ENCODE results near the gene EEF1AKMT4. TPM values are rescaled to one million over a fixed set of nuclear protein-coding genes. Genes with fewer than 3 reads are reported as not detected.

EEF1AKMT4 gene
- total RNA-seq, 1 donor from 2014 or later, result 2.1 TPM

Small RNAs within 50 kb of the gene (small RNA-seq; reads per million reads assigned to genes)
- not detected for gene MIR1224

Other genes starting within 250 kb of the EEF1AKMT4 start
- 17.7 TPM for gene ABCC5, start 231.8 kb upstream of the EEF1AKMT4 start, total RNA-seq
- gene HTR3D, start 217.9 kb upstream of the EEF1AKMT4 start, total RNA-seq, result not detected
- gene HTR3C, start 196.6 kb upstream of the EEF1AKMT4 start, total RNA-seq, result not detected
- not detected for gene HTR3E, start 152.6 kb upstream of the EEF1AKMT4 start, total RNA-seq
- gene EIF2B5, start 114.3 kb upstream of the EEF1AKMT4 start, total RNA-seq, result 38.1 TPM
- 23.5 TPM for gene DVL3, start 94.3 kb upstream of the EEF1AKMT4 start, total RNA-seq
- gene AP2M1, start 74.8 kb upstream of the EEF1AKMT4 start, total RNA-seq, result 168 TPM
- gene ABCF3, start 63.5 kb upstream of the EEF1AKMT4 start, total RNA-seq, result 45.9 TPM
- gene VWA5B2, start 20.1 kb upstream of the EEF1AKMT4 start, total RNA-seq, result not detected
- gene ALG3, start 710 bp upstream of the EEF1AKMT4 start, total RNA-seq, result 17.2 TPM
- gene CAMK2N2, start 11.9 kb downstream of the EEF1AKMT4 start, total RNA-seq, result not detected
- gene ECE2, start 26.4 kb downstream of the EEF1AKMT4 start, total RNA-seq, result not detected
- gene PSMD2, start 49.6 kb downstream of the EEF1AKMT4 start, total RNA-seq, result 259 TPM
- gene EIF4G1, start 64.9 kb downstream of the EEF1AKMT4 start, total RNA-seq, result 162 TPM
- 9.4 TPM for gene FAM131A, start 87.9 kb downstream of the EEF1AKMT4 start, total RNA-seq
- gene CLCN2, start 111.9 kb downstream of the EEF1AKMT4 start, total RNA-seq, result 2.6 TPM
- gene POLR2H, start 112.0 kb downstream of the EEF1AKMT4 start, total RNA-seq, result 44.4 TPM
- under 0.01 TPM for gene THPO, start 128.5 kb downstream of the EEF1AKMT4 start, total RNA-seq
- 14.1 TPM for gene CHRD, start 130.4 kb downstream of the EEF1AKMT4 start, total RNA-seq